A549 (cell line): ENCODE results near the gene ANKRD33B.
"Not testable (repeated sequence)": the region's sequence is repeated elsewhere in the genome, so short reads cannot be mapped to it uniquely, and the experiment has no call there.

ENCODE experiments used
- BHLHE40 ChIP-seq: IDR thresholded peaks from 2 replicates; pipeline ENCODE4 v1.6.1; 2012; ENCODE audit warnings: low read depth, low read length, inconsistent platforms
- CHD2 ChIP-seq: fragments of 150-350 bp; IDR thresholded peaks from 2 replicates; pipeline ENCODE4 v1.6.1; 2014; ENCODE audit warnings: low read length; ENCODE audit not compliant: partially characterized antibody
- CTCF ChIP-seq: fragments of >200 bp; sonication (Bioruptor Twin); formaldehyde crosslinking; IDR thresholded peaks from 3 replicates; pipeline ENCODE4 v1.5.1; 2016
- JUNB ChIP-seq: fragments of >200 bp; sonication (Bioruptor Twin); formaldehyde crosslinking; IDR thresholded peaks from 2 replicates; pipeline ENCODE4 v1.6.1; 2016
- PBX3 ChIP-seq: IDR thresholded peaks from 2 replicates; pipeline ENCODE4 v1.6.1; 2012
- POLR2A ChIP-seq: IDR thresholded peaks from 2 replicates; pipeline ENCODE4 v1.6.1; 2012; ENCODE audit warnings: mild to moderate bottlenecking, low read length
- POLR2AphosphoS2 ChIP-seq: conservative IDR thresholded peaks from 2 replicates; pipeline ENCODE4 v1.6.1; 2012; ENCODE audit warnings: low read length, improper control_type of control experiment, inconsistent platforms
- RAD21 ChIP-seq, 2 experiments: fragments of >200 bp in 1 of 2; sonication (Bioruptor Twin) in 1 of 2; formaldehyde crosslinking in 1 of 2; IDR thresholded peaks in 1 of 2; conservative IDR thresholded peaks in 1 of 2; 2 replicates in 1 of 2; 3 replicates in 1 of 2; pipeline ENCODE4 v1.6.1; 2012 to 2018; ENCODE audit warnings: inconsistent platforms in 1 of 2

GRCh38 chr5:10608081-10608480, 44.2 kb downstream of the ANKRD33B start:
- not testable (repeated sequence) for TF ChIP-seq CTCF; RAD21 (conservative IDR thresholded peaks at IDR 0.05 in 1 of 2, IDR thresholded peaks at IDR 0.05 in 1 of 2); POLR2AphosphoS2; POLR2A; CHD2; PBX3; JUNB; BHLHE40
